ENCODE measurements around the gene PAX1. TPM values are rescaled to one million over a fixed set of nuclear protein-coding genes. Genes with fewer than 3 reads are reported as not detected.

PAX1 gene
- total RNA-seq, 1 experiment from 2014 or later, result not detected

DNA sequence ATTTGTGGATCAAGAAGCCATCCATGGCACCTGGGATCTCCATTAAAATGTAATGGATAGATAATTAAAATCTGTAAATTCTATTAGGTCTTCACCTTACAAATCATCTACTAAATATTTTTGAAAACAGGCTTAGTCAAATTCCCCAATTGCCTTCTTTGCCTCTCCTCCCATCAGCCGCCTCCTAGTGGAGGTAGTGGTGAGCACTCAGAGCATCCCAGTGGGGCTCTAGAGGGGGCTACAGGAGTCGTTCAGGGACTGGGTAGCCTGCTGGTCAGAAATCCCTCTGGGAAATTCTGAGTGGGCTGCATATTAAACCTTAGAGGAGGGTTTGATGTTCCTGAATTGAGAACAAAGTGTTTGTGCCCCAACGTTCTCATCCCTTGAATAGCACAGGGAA is 20.8 kb upstream of the PAX1 start:
- no TSS peak for BruUV-seq (replicated peaks)
- no peaks in the 10 kb centered on the region for H3K9me3 Mint-ChIP-seq (ENCODE audit: low read depth, unreplicated experiment)
- intact Hi-C loops (cut with micrococcal nuclease; ENCODE audit: unreplicated experiment), result no loop called here
- no peaks in the 10 kb centered on the region for H3K27me3 Mint-ChIP-seq (ENCODE audit: unreplicated experiment)
- no peaks in the 10 kb centered on the region for H3K4me1 Mint-ChIP-seq (ENCODE audit: low read depth, unreplicated experiment)
- CTCF ChIA-PET, result no interaction called here
- H3K4me3 Mint-ChIP-seq (ENCODE audit: low read depth, unreplicated experiment), result no peak overlapping the region
- TF ChIP-seq, protein P1, sequence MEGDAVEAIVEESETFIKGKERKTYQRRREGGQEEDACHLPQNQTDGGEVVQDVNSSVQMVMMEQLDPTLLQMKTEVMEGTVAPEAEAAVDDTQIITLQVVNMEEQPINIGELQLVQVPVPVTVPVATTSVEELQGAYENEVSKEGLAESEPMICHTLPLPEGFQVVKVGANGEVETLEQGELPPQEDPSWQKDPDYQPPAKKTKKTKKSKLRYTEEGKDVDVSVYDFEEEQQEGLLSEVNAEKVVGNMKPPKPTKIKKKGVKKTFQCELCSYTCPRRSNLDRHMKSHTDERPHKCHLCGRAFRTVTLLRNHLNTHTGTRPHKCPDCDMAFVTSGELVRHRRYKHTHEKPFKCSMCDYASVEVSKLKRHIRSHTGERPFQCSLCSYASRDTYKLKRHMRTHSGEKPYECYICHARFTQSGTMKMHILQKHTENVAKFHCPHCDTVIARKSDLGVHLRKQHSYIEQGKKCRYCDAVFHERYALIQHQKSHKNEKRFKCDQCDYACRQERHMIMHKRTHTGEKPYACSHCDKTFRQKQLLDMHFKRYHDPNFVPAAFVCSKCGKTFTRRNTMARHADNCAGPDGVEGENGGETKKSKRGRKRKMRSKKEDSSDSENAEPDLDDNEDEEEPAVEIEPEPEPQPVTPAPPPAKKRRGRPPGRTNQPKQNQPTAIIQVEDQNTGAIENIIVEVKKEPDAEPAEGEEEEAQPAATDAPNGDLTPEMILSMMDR (IDR thresholded peaks at IDR 0.05; ENCODE audit: unreplicated experiment), result no peak
- no peaks in the 10 kb centered on the region for H3K36me3 Mint-ChIP-seq (ENCODE audit: insufficient read depth, unreplicated experiment)
- no peak for DNase-seq
- H3K27ac Mint-ChIP-seq (ENCODE audit: unreplicated experiment), result no peak overlapping the region

DNA sequence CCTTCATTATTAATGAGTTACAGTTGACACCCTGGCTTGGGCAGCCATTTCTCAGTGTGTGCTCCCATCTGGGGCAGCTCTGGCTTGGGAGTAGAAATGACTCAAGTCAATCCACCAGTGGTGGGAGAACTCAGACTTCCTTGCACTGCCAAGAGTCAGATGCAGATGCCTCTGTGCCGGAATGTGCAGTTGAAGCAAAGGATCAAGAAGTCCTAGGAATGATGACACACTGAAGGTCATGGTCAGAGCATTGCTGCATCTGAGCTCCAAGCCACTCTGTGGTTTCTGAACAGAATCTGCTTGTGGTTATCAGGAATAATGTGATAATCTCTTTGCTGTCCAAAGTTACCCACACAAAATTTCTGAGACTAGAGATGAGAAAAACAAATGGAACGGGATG is 19.5 kb upstream of the PAX1 start:
- Mint-ChIP-seq H3K36me3 (ENCODE audit: insufficient read depth, unreplicated experiment) (no peaks in the 10 kb centered on the region), H3K4me1 (ENCODE audit: low read depth, unreplicated experiment) (no peaks in the 10 kb centered on the region), H3K4me3 (ENCODE audit: low read depth, unreplicated experiment) (no peak overlapping the region), H3K9me3 (ENCODE audit: low read depth, unreplicated experiment) (no peaks in the 10 kb centered on the region), H3K27me3 (ENCODE audit: unreplicated experiment) (no peaks in the 10 kb centered on the region), H3K27ac (ENCODE audit: unreplicated experiment) (no peak overlapping the region)
- TF ChIP-seq, protein P1 (IDR thresholded peaks at IDR 0.05; ENCODE audit: unreplicated experiment), result no peak
- CTCF ChIA-PET, result no interaction called here
- intact Hi-C loops (cut with micrococcal nuclease; ENCODE audit: unreplicated experiment), result no loop called here
- DNase-seq, result no peak
- BruUV-seq (replicated peaks), result no TSS peak

DNA sequence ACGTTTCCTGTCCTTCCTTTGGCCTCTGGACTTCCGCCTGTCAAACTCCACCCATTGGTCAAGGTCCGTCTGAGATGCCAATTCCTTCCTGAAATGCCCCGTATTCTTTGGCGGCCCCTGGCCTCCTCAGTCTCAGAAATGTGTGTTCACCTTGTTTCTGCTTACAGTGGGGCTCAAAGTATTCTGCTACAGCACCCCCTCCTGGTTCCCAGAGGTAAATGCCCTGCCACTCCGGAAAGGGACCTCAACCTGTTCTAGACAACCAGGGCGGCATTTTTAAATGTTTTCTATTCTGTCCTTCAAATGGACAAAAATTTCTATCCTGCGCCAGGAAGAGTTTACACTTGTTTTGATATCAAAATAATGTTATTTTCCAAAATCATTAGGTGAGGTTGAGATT is 12.1 kb upstream of the PAX1 start:
- TF ChIP-seq, protein P1 (IDR thresholded peaks at IDR 0.05; ENCODE audit: unreplicated experiment), result no peak
- Mint-ChIP-seq H3K27me3 (ENCODE audit: unreplicated experiment) (no peaks in the 10 kb centered on the region), H3K4me3 (ENCODE audit: low read depth, unreplicated experiment) (no peak overlapping the region), H3K4me1 (ENCODE audit: low read depth, unreplicated experiment) (no peaks in the 10 kb centered on the region), H3K9me3 (ENCODE audit: low read depth, unreplicated experiment) (no peaks in the 10 kb centered on the region), H3K27ac (ENCODE audit: unreplicated experiment) (no peak overlapping the region), H3K36me3 (ENCODE audit: insufficient read depth, unreplicated experiment) (no peaks in the 10 kb centered on the region)
- BruUV-seq (replicated peaks), result no TSS peak
- DNase-seq, result no peak
- intact Hi-C loops (cut with micrococcal nuclease; ENCODE audit: unreplicated experiment), result no loop called here
- CTCF ChIA-PET, result no interaction called here

DNA sequence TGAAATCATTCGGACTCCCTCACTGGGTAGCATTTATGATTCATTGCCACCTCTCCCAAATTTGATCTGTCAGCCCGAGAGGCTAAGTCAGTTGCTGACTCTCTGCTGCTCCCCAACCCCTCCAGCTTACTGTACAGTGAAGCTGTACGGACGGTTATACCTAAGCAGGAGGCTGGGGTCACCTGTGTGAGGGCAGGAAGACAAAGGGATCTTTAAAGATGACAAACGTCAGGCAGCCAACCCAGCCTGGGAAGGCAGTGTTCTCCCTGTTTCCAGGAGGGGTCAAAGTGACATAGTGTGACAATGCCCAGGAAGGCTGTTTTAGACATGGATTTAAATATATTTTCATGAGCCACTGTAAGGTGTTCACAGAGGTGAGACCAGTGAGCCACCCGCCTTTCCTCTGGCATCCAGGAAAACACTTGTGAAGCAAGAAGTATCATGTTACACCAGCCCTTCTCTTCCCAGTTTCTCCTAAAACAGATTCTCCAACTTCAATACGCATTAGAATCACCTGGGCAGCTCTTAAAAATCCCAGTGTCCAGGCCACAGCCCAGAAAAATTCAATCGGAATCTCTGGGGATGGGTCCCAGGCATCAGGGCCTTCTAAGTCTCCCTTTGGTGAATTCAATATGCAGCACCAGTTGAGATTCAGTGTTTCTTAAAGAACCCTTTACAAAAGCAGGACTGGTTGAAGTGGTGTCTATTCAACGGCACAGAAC is 6.8 kb upstream of the PAX1 start:
- H3K9me3 Mint-ChIP-seq (ENCODE audit: low read depth, unreplicated experiment), result peaks cover 2% of the 10 kb centered on the region
- no peaks in the 10 kb centered on the region for H3K4me1 Mint-ChIP-seq (ENCODE audit: low read depth, unreplicated experiment)
- BruUV-seq (replicated peaks), result no TSS peak
- no peak for DNase-seq
- H3K4me3 Mint-ChIP-seq (ENCODE audit: low read depth, unreplicated experiment), result no peak overlapping the region
- intact Hi-C loops (cut with micrococcal nuclease; ENCODE audit: unreplicated experiment), result no loop called here
- no peak overlapping the region for H3K27ac Mint-ChIP-seq (ENCODE audit: unreplicated experiment)
- no peaks in the 10 kb centered on the region for H3K27me3 Mint-ChIP-seq (ENCODE audit: unreplicated experiment)
- CTCF ChIA-PET, result no interaction called here
- H3K36me3 Mint-ChIP-seq (ENCODE audit: insufficient read depth, unreplicated experiment), result no peaks in the 10 kb centered on the region
- TF ChIP-seq, protein P1 (IDR thresholded peaks at IDR 0.05; ENCODE audit: unreplicated experiment), result no peak

Measured in Calu3 (cell line).